BJ (cell line): ENCODE data around the gene LYST. TPM values are rescaled to one million over a fixed set of nuclear protein-coding genes. Genes with fewer than 3 reads are reported as not detected.

Experiments used
- CTCF ChIA-PET: fragments of 350-600 bp; formaldehyde crosslinking; extraction: SDS; loops from one replicate; lab custom pipeline; 2021; ENCODE audit warnings: antibody characterized with exemption, inconsistent platforms; lab: Yijun Ruan, JAX
- POLR2A ChIA-PET: fragments of 300-600 bp; sonication (Branson Sonifier 250); formaldehyde crosslinking; extraction: SDS; loops from one replicate; lab custom pipeline; 2021; ENCODE audit warnings: antibody characterized with exemption; lab: Charles Lee
- DNase-seq: peaks from one replicate; pipeline ENCODE4 v3.0.0-alpha.2; 2011; ENCODE audit warnings: low read depth
- H3K27me3 ChIP-seq: 2 replicates; pipeline ENCODE4 v1.6.0; 2011; ENCODE audit warnings: low read length; ENCODE audit not compliant: control insufficient read depth, insufficient read depth
- H3K36me3 ChIP-seq: 2 replicates; pipeline ENCODE4 v1.5.1; 2011; ENCODE audit warnings: low read length; ENCODE audit not compliant: control insufficient read depth, insufficient read depth
- H3K4me3 ChIP-seq: 2 replicates; pipeline ENCODE4 v1.5.1; 2011; ENCODE audit warnings: low read depth, mild to moderate bottlenecking, control low read depth, low read length
- CTCF ChIP-seq: IDR thresholded peaks from 2 replicates; pipeline ENCODE4 v1.5.1; 2011; ENCODE audit warnings: low read depth, mild to moderate bottlenecking, control low read depth, inconsistent platforms, low read length, moderate library complexity; ENCODE audit not compliant: insufficient read depth
- polyA plus RNA-seq: library from polyadenylated mRNA; depleted of rRNA; stranded (reverse); fragments of >200 nt; gene quantifications from 2 replicates; pipeline ENCODE4 v1.2.3, GENCODE V29; 2011

LYST gene
- polyA plus RNA-seq, 1 experiment, result 7.2 TPM

- CTCF ChIA-PET, result no interaction called here
- Histone ChIP-seq H3K27me3 (no peaks in the 10 kb centered on the region), H3K36me3 (no peaks in the 10 kb centered on the region), H3K4me3 (no peak overlapping the region)
- POLR2A ChIA-PET, result no interaction called here
- no peak for DNase-seq
- TF ChIP-seq CTCF, result no peak
Measured at GRCh38 chr1:235823684-235824083, 43.0 kb downstream of the LYST start.

GRCh38 chr1:235822685-235823084, 44.0 kb downstream of the LYST start:
- no peak for DNase-seq
- TF ChIP-seq CTCF, result no peak
- POLR2A ChIA-PET, result no interaction called here
- Histone ChIP-seq H3K27me3 (no peaks in the 10 kb centered on the region), H3K4me3 (no peak overlapping the region), H3K36me3 (no peaks in the 10 kb centered on the region)
- CTCF ChIA-PET, result interaction anchor here (0.7 to 1.9 kb wide), 5 partner anchors 16 to 40 kb away, joined by 3 to 8 read pairs (median 4); no protein-coding TSS in a partner anchor

- H3K4me3 ChIP-seq, result no peak overlapping the region
- CTCF ChIA-PET, result interaction anchor here (0.7 to 2.0 kb wide), 7 partner anchors 8 to 150 kb away, joined by 3 to 8 read pairs (median 3); no protein-coding TSS in a partner anchor
- no peaks in the 10 kb centered on the region for H3K27me3 ChIP-seq
- TF ChIP-seq CTCF, result peak; percentile 45
- peak; percentile 83 for DNase-seq
- POLR2A ChIA-PET, result no interaction called here
- H3K36me3 ChIP-seq, result no peaks in the 10 kb centered on the region
Measured at GRCh38 chr1:235821361-235821981, 45.2 kb downstream of the LYST start.

GRCh38 chr1:235820061-235820460, 46.6 kb downstream of the LYST start:
- no peak for TF ChIP-seq CTCF
- ChIA-PET POLR2A (no interaction called here), CTCF (interaction anchor here (1.5 to 2.0 kb wide), 2 partner anchors 11 to 152 kb away, joined by 3 to 6 read pairs; no protein-coding TSS in a partner anchor)
- H3K27me3 ChIP-seq, result no peaks in the 10 kb centered on the region
- H3K4me3 ChIP-seq, result no peak overlapping the region
- H3K36me3 ChIP-seq, result no peaks in the 10 kb centered on the region
- no peak for DNase-seq

GRCh38 chr1:235818632-235819136, 48.0 kb downstream of the LYST start:
- H3K27me3 ChIP-seq, result no peaks in the 10 kb centered on the region
- ChIA-PET CTCF (interaction anchor here (0.6 kb wide), 1 partner anchor 308 kb away, joined by 3 read pairs; no protein-coding TSS in a partner anchor), POLR2A (no interaction called here)
- no peak for TF ChIP-seq CTCF
- H3K36me3 ChIP-seq, result no peaks in the 10 kb centered on the region
- H3K4me3 ChIP-seq, result no peak overlapping the region
- no peak for DNase-seq
